Neuronal stem cell (in vitro differentiated cells): ENCODE results near the gene ZWILCH.

Experiments used
- DNase-seq: peaks from one replicate; pipeline ENCODE4 v3.0.0-alpha.2; 2013; ENCODE audit warnings: low spot score
- H2AFZ ChIP-seq: one replicate; pipeline ENCODE4 v1.6.1; 2013; ENCODE audit warnings: mild to moderate bottlenecking, low read length, inconsistent platforms
- H2AK5ac ChIP-seq: 2 replicates; pipeline ENCODE4 v1.6.1; 2013; ENCODE audit warnings: low read depth, mild to moderate bottlenecking, inconsistent platforms, low read length, moderate library complexity, mixed read lengths
- H2BK120ac ChIP-seq: 2 replicates; pipeline ENCODE4 v1.6.1; 2013; ENCODE audit warnings: low read depth, mild to moderate bottlenecking, inconsistent platforms, low read length, moderate library complexity, mixed read lengths
- H2BK12ac ChIP-seq: one replicate; pipeline ENCODE4 v1.6.1; 2013; ENCODE audit warnings: low read length, inconsistent platforms
- H2BK15ac ChIP-seq: 2 replicates; pipeline ENCODE4 v1.6.1; 2013; ENCODE audit warnings: mild to moderate bottlenecking, low read length, inconsistent platforms, mixed read lengths
- H2BK5ac ChIP-seq: one replicate; pipeline ENCODE4 v1.6.1; 2013; ENCODE audit warnings: inconsistent platforms, mild to moderate bottlenecking, low read length, moderate library complexity
- H3K14ac ChIP-seq: one replicate; pipeline ENCODE4 v1.6.1; 2013; ENCODE audit warnings: low read length, inconsistent platforms
- H3K18ac ChIP-seq: 2 replicates; pipeline ENCODE4 v1.6.1; 2013; ENCODE audit warnings: low read length, inconsistent platforms
- H3K23ac ChIP-seq: 2 replicates; pipeline ENCODE4 v1.6.1; 2013; ENCODE audit warnings: low read depth, mild to moderate bottlenecking, mixed read lengths, low read length, inconsistent platforms; ENCODE audit not compliant: poor library complexity
- H3K27ac ChIP-seq: replicated peaks from 3 replicates; pipeline ENCODE4 v1.5.1; 2013; ENCODE audit warnings: low read length, inconsistent platforms
- H3K27me3 ChIP-seq, 3 experiments: 2 replicates each; pipeline ENCODE4 v1.6.1; 2013; ENCODE audit warnings: low read length in 3 of 3, mild to moderate bottlenecking in 2 of 3, inconsistent platforms in 1 of 3, low read depth in 1 of 3, mixed read lengths in 1 of 3, moderate library complexity in 1 of 3; ENCODE audit not compliant: control insufficient read depth in 3 of 3, insufficient read depth in 3 of 3
- H3K36me3 ChIP-seq, 2 donors: replicated peaks in 1 of 2; 2 replicates each; pipeline ENCODE4 v1.6.1; 2013; ENCODE audit warnings: low read length in 2 of 2; ENCODE audit not compliant: control insufficient read depth in 2 of 2, insufficient read depth in 2 of 2
- H3K4ac ChIP-seq: 2 replicates; pipeline ENCODE4 v1.6.1; 2013; ENCODE audit warnings: inconsistent platforms, mild to moderate bottlenecking, low read length, moderate library complexity
- H3K4me1 ChIP-seq, 2 donors: 1 replicate in 1 of 2; 2 replicates in 1 of 2; pipeline ENCODE4 v1.6.1; 2013; ENCODE audit warnings: low read length in 2 of 2, low read depth in 1 of 2; ENCODE audit not compliant: control insufficient read depth in 2 of 2, insufficient read depth in 1 of 2
- H3K4me2 ChIP-seq: one replicate; pipeline ENCODE4 v1.6.1; 2013; ENCODE audit warnings: mild to moderate bottlenecking, low read length, inconsistent platforms; ENCODE audit not compliant: insufficient read depth, poor library complexity, severe bottlenecking
- H3K4me3 ChIP-seq, 2 donors: 2 replicates each; pipeline ENCODE4 v1.5.1; 2013; ENCODE audit warnings: low read length in 2 of 2, mild to moderate bottlenecking in 2 of 2, inconsistent platforms in 1 of 2, moderate library complexity in 1 of 2
- H3K79me1 ChIP-seq: one replicate; pipeline ENCODE4 v1.6.1; 2013; ENCODE audit warnings: low read depth, mild to moderate bottlenecking, inconsistent platforms, low read length, moderate library complexity
- H3K9ac ChIP-seq: one replicate; pipeline ENCODE4 v1.6.1; 2013; ENCODE audit warnings: mild to moderate bottlenecking, low read depth, low read length, inconsistent platforms; ENCODE audit not compliant: poor library complexity
- H3K9me3 ChIP-seq, 2 donors: replicated peaks in 1 of 2; 2 replicates each; pipeline versions ENCODE3 to v1.6.1; 2013; ENCODE audit warnings: low read length in 2 of 2, mild to moderate bottlenecking in 2 of 2, inconsistent platforms in 1 of 2, low read depth in 1 of 2, mixed read lengths in 1 of 2, moderate library complexity in 1 of 2; ENCODE audit not compliant: control insufficient read depth in 2 of 2, insufficient read depth in 1 of 2
- H4K8ac ChIP-seq: one replicate; pipeline ENCODE4 v1.6.1; 2013; ENCODE audit warnings: low read depth, mild to moderate bottlenecking, inconsistent platforms, low read length, moderate library complexity
- H4K91ac ChIP-seq: one replicate; pipeline ENCODE4 v1.6.1; 2013; ENCODE audit warnings: low read length, low read depth, mild to moderate bottlenecking, inconsistent platforms; ENCODE audit not compliant: poor library complexity
- WGBS, 2 donors: extraction: QIAGEN DNeasy Blood & Tissue Kit; methylation state at CpG; one replicate each; pipeline ENCODE4 v1.1.7; 2013; ENCODE audit warnings: missing lambda C conversion rate in 2 of 2, mixed read lengths in 1 of 2; ENCODE audit not compliant: insufficient read length in 2 of 2, insufficient replicate concordance in 1 of 2; ENCODE audit errors: extremely low coverage in 2 of 2; 5-methylcytosine and 5-hydroxymethylcytosine counted together

ZWILCH gene

DNA sequence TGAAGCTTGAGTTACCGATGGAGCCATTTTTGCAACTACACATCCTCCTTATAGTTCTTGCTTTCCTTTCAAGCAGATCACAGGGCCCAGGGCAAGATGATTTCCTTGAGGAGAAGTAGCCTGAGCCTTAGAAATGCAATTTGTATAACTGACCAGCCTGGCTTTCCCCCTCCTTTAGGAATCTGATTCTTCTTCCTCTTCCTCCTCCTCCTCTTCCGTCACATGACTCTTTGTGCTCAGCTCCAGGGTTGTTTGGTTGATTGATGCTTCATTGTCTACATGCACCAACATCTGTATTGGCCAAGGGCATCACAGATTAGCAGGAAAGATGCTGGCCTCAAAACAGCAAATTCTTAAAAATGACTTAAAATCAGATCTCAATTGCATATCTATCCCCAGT lies 10.9 kb upstream of the ZWILCH start:
- Histone ChIP-seq H3K4me3 (no peak overlapping the region), H2BK5ac (no peak overlapping the region), H3K14ac (no peak overlapping the region), H3K9me3 (no peaks in the 10 kb centered on the region), H4K91ac (no peak overlapping the region), H2BK12ac (no peak overlapping the region), H3K4me2 (no peak overlapping the region), H2AFZ (no peak overlapping the region), H3K23ac (no peak overlapping the region), H3K4ac (no peak overlapping the region), H2BK120ac (no peak overlapping the region), H3K18ac (no peak overlapping the region), H3K27me3 (no peaks in the 10 kb centered on the region), H3K79me1 (peaks cover 4% of the 10 kb centered on the region), H4K8ac (no peak overlapping the region), H3K9ac (no peak overlapping the region), H3K4me1 (peaks cover 5 to 7% of the 10 kb centered on the region in 2 donors), H2AK5ac (no peak overlapping the region), H2BK15ac (no peak overlapping the region), H3K27ac (no peak overlapping the region), H3K36me3 (peaks cover 23 to 91% of the 10 kb centered on the region in 2 donors)
- DNase-seq = no peak
- WGBS, 2 donors = no CpG with 5 or more reads among the region's 2 CpGs

DNA sequence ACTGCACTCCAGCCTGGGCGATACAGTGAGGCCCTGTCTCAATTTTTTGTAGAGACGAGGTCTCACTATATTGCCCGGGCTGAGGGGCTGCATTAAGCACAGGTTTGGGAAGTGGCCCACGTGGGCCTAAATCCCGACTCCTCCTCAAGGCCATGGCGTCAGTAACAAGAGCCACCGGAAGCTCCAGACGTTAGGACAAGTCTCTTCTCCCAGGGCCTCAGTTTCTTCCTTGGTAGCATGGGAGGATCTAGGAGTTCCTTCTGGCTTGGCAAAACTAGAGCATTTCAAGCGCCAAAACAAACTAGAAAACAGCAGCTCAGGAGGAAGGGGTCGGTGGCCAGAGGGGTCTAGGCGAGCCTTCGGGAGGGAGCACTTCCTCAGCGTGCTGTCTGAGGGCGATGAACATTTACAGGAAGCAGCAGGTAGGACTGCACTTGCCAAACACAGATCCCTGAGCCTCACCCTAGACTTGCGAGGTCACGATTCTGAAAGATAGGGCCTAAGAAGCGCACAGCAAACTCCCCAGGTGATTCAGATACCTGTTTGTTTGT lies 8.1 kb upstream of the ZWILCH start:
- Histone ChIP-seq H3K36me3 (peaks cover 30 to 91% of the 10 kb centered on the region in 2 donors), H3K18ac (peak overlapping the region; percentile 59)
- no CpG with 5 or more reads among the region's 17 CpGs for WGBS, 2 donors

DNA sequence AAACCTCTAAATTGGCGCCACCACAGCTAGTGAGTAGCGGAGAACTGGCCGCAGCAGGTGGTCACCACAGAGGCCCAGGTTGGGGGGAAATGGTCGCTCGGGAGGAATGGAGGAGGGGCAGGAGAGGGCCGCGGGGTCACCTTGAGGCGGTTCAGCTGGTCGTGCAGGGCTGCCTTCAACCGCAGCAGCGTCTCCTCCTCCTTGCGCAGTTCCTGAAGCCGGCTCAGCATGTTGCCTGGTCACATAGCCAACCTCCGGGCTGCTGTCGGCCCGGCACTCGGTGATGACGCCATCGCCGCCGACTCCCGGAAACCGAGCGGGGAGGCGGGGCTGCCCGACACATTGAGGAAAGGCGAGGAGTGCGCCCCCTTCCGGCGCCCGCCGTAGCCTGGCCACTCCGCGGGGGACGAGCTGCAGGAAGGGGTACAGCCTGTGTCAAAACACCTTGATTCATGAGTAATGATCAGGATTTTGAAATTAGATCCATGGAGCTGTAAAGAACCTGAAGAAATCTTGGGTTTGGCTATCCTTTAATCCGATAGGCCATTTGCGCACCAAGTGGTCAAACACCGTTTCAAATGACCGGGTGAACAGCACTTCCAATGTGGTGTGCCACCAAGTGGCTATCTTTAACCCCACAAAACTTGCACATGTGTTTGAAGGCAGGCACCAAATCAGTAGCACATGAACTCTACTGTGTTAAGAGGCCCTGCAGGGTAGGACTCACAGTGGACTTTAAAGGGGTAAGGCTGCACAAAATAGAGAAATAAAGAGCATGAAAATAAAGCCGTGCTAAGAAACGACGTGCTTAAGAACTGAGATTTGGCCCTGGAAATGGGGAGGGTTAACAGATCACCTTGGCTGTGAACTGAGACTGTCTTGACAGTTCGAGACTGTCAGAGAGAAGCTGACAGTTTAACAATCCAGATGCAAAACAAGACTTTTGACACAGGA lies 7.3 kb upstream of the ZWILCH start, which contains the start of gene SNAPC5:
Gene SNAPC5, minus strand, starts transcription at position 261 of the 954 bp plus-strand sequence. Its CDS starts 31 bp downstream, at position 230.
- peaks cover 32 to 91% of the 10 kb centered on the region in 2 donors for H3K36me3 ChIP-seq
- no CpG with 5 or more reads among the region's 43 CpGs for WGBS, 2 donors

More for the DNA sequence above, 8.1 kb upstream of the ZWILCH start:
- H3K14ac ChIP-seq = no peak overlapping the region
- peak overlapping the region; percentile 71 for H3K4me2 ChIP-seq
- H2BK12ac ChIP-seq = no peak overlapping the region
- H2BK120ac ChIP-seq = no peak overlapping the region
- H3K4me1 ChIP-seq = peaks cover 5 to 7% of the 10 kb centered on the region in 2 donors
- peak overlapping the region; percentile 94 for H2AFZ ChIP-seq
- peak overlapping the region; percentile 90 for H3K9ac ChIP-seq
- no peaks in the 10 kb centered on the region for H3K27me3 ChIP-seq
- H2AK5ac ChIP-seq = peak overlapping the region; percentile 94
- H3K4me3 ChIP-seq = peak overlapping the region; percentile 85 to 90
- DNase-seq = no peak
- H3K4ac ChIP-seq = no peak overlapping the region
- H4K91ac ChIP-seq = no peak overlapping the region
- no peak overlapping the region for H2BK5ac ChIP-seq
- peak overlapping the region; percentile 43 for H3K27ac ChIP-seq
- peaks cover 4% of the 10 kb centered on the region for H3K79me1 ChIP-seq
- H2BK15ac ChIP-seq = no peak overlapping the region
- peak overlapping the region; percentile 86 for H4K8ac ChIP-seq
- no peaks in the 10 kb centered on the region for H3K9me3 ChIP-seq
- peak overlapping the region; percentile 58 for H3K23ac ChIP-seq

More for the DNA sequence above, 7.3 kb upstream of the ZWILCH start, which contains the start of gene SNAPC5:
- no peak within 1 kb of the TSS for H2BK120ac ChIP-seq
- H4K91ac ChIP-seq = no peak within 1 kb of the TSS
- no peak within 1 kb of the TSS for H2BK5ac ChIP-seq
- H2AK5ac ChIP-seq = peak within 1 kb of the TSS; percentile 94
- no peaks in the 10 kb centered on the region for H3K27me3 ChIP-seq
- H2BK15ac ChIP-seq = no peak within 1 kb of the TSS
- peak within 1 kb of the TSS; percentile 90 for H3K9ac ChIP-seq
- peak within 1 kb of the TSS; percentile 71 for H3K4me2 ChIP-seq
- no peak within 1 kb of the TSS for H2BK12ac ChIP-seq
- H4K8ac ChIP-seq = peak within 1 kb of the TSS; percentile 86
- peak within 1 kb of the TSS; percentile 59 for H3K18ac ChIP-seq
- H3K23ac ChIP-seq = peak within 1 kb of the TSS; percentile 98
- no peaks in the 10 kb centered on the region for H3K9me3 ChIP-seq
- H3K79me1 ChIP-seq = peaks cover 4% of the 10 kb centered on the region
- H3K14ac ChIP-seq = no peak within 1 kb of the TSS
- H3K27ac ChIP-seq = peak within 1 kb of the TSS; percentile 50
- peaks cover 5 to 12% of the 10 kb centered on the region in 2 donors for H3K4me1 ChIP-seq
- H3K4me3 ChIP-seq = peak within 1 kb of the TSS; percentile 85 to 90
- no peak within 1 kb of the TSS for H3K4ac ChIP-seq
- peak within 1 kb of the TSS; percentile 94 for H2AFZ ChIP-seq
- peak; percentile 93 for DNase-seq
